Fibroblast of gingiva (primary cell): Measurements from ENCODE around the gene POLR2I.
"Not testable (repeated sequence)": the region's sequence is repeated elsewhere in the genome, so short reads cannot be mapped to it uniquely, and the experiment has no call there.

ENCODE experiments used
- DNase-seq: peaks from one replicate; pipeline ENCODE4 v3.0.0-alpha.2; 2011; ENCODE audit warnings: low read depth

The POLR2I gene

DNA sequence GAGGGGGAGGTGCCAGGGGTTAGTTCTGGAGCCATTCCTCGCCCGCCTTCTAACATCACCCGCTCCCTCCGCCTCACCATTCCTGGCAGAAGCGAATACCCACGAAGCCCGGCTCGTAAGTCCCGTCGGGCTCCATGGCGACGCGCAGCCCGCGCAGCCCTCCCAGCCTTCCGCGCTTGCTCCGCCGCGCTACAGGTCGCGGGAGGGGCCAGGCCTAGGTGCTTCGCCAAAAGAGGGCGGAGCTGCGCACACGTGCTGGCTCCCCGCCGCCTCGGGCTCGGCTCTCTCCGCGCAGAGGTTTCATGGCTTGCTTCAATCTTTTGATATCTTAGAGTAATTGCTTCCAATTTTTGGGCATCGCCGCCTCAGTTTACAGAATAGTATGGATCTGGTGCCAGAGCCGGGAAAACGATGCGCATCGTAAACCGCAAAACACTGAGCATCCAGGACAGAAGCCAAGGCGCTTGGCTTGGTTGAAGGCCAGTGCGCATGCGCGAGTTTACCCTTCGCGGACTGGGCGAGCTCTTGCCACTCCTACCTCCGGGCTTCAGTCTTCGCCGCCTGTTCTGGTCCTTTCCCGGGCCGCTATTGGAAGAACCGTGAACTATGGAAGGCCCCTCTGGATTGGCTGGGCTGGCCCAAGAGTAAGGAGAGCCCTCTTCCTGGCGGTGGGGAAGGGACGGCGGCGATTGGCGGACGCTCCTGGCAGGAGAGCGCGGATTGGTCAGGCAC is at the start of gene POLR2I:
POLR2I (minus strand) TSS at position 155 of the 732 bp plus-strand sequence; CDS start at position 136, 19 bp downstream.
- DNase-seq = peak; percentile 100

- no peak for DNase-seq
Observed at GRCh38 chr19:36163813-36164212, 49.1 kb upstream of the POLR2I start.

DNA sequence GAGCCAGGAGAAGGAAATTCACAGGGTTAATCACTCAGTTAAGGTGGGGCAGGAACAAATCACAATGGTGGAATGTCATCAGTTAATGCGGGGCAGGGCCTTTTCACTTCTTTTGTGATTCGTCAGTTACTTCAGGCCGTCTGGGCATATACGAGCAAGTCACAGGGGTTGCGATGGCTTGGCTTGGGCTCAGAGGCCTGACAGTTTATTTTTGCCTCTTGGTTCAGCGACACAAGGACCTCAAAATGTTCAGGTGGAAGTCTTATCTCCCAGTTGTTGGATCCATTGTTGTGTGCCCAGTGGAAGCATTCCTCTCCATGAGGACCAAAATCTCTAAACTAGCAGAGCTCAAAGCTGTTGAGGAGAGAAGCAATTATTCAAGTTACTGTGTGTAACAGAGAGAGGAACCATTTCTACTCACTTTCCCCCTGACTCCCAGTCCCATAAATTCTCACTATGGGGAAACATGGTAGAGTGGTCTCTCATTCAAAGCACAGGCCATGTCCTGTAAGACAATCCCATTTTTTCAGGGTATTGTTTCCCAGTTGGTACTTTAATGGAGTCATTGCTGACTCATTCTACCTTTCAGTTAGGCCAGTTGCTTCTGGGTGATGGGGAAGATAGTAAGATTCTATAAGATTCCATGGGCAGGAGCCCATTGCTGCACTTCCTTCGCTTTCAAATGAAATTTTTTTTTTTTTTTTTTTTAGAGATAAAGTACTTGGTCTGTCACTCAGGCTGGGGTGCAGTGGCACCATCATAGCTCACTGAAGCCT is 46.3 kb upstream of the POLR2I start:
- no peak for DNase-seq

- no peak for DNase-seq
Observed at GRCh38 chr19:36153126-36153525, 38.5 kb upstream of the POLR2I start.

DNA sequence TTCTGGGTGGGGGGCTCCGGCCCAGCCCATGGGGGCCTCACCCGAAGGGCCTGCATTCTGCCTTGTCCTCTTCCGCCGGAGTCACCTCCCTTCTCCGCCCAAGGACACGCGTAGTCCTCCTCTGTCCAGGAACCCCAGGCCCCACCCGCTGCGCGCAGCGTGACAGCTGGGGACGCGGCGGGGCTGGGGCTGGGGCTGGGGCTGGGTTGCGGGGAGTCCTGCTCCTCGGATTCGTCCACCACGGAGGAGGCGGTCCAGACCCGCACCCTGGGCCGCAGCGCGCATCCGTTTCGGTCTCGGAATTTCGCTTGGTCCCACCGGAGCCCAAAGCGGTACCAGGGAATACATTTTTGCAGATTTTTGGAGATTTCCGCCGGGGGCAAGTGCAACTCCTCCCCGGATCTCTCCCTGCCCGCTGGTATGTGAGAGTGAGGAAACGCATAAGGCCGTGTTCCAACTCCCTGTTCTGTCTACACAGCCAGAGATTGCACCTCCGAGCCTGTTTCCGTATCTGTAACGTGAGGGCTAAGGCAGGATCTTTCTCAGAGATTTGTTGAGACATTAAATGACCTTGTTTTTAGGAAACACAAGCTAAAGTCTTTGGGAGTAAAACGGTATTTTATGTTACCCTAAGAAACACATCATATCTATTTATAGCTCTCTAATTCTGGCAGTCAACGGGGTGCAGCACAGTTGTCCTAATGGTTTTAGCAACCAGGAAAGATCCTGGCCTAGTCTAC is 37.8 kb upstream of the POLR2I start, which contains the start of gene COX7A1:
COX7A1 (minus strand) TSS at position 96 of the 740 bp plus-strand sequence; CDS start at position 56, 40 bp downstream.
- DNase-seq = peak; percentile 66

DNA sequence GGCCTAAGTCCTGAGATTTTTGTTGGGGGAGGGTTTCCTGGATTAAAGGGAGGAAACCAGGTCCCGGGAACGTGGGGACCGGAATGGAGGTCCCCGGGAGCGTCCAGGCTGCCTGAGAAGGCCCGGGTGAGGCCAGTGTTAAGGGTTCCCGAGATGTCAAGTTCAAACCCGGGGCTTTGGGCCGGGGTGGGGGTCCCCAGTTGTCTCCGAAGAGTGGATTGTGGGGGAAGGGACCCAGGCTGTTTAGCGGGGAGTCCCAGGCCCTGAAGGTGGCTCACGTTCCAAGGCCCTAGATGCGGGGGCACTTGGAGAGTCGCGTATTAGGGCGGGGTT is 37.3 kb upstream of the POLR2I start:
- DNase-seq = no peak

GRCh38 chr19:36151144-36152018 is 36.7 kb upstream of the POLR2I start:
- DNase-seq = peak; percentile 11

DNA sequence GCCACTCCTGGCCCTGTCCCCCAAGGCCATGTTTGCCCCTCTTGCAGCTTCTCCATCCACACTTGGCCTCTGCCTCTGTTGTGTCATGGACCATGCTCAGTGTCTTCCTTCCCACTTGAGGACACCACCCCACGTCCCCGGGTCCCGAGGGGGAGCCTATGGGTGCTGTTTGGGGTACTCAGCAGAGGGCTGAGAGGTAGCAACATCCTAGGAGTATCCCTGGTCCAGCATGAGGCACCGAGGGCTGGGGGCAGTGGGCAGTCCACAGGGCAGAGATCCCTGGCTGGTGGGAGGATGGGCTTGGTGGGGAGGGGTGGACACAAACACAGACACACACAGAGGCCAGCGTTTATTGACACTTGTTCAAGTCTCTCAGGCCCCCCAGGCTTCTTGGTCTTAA is 35.9 kb upstream of the POLR2I start:
- no peak for DNase-seq

- no peak for DNase-seq
Observed at GRCh38 chr19:36149673-36150406, 35.2 kb upstream of the POLR2I start.

- DNase-seq = no peak
Observed at GRCh38 chr19:36144624-36145023, 29.9 kb upstream of the POLR2I start.

- no peak for DNase-seq
Observed at GRCh38 chr19:36142496-36142895, 27.8 kb upstream of the POLR2I start.

GRCh38 chr19:36142046-36142445 is 27.4 kb upstream of the POLR2I start:
- no peak for DNase-seq

DNA sequence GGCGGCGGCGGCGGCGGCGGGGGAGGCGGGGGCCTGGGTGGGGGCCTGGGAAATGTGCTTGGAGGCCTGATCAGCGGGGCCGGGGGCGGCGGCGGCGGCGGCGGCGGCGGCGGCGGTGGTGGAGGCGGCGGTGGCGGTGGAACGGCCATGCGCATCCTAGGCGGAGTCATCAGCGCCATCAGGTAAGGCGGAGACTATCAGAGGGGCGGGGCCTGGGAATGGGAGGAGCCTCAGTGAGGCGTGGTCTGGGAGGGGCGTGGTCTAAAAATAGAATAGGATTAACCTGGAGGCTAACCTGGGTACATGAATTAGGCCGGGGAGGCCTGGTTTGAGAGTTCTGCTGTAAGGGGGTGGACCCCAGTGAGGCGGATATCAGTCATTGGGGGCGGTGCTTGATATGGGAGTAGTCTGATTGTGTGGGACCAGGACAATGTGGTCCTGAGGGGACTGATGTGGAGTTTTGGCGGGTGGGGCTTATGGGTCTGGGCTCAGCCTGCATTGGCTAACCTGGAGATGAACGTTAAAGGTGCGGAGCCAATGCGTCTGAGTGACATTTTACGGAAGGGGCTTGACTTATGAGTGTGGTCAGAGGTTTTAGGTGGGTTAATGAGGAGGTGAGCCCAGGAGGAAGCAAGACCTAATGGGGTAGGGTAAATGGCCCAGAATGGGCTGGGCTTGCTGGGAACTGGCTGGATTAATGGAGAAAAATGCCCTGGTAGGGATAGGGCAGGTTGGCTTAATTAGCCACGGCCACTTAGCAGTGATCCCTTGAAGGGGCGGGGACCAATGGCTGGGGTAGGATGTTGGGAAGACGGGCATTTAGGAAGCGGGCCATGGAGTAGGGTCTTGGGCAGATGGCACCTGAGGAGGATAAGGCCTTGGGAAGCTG is 26.6 kb upstream of the POLR2I start:
- peak; percentile 72 for DNase-seq

- DNase-seq = peak; percentile 36
Observed at GRCh38 chr19:36140304-36141038, 25.8 kb upstream of the POLR2I start.

DNA sequence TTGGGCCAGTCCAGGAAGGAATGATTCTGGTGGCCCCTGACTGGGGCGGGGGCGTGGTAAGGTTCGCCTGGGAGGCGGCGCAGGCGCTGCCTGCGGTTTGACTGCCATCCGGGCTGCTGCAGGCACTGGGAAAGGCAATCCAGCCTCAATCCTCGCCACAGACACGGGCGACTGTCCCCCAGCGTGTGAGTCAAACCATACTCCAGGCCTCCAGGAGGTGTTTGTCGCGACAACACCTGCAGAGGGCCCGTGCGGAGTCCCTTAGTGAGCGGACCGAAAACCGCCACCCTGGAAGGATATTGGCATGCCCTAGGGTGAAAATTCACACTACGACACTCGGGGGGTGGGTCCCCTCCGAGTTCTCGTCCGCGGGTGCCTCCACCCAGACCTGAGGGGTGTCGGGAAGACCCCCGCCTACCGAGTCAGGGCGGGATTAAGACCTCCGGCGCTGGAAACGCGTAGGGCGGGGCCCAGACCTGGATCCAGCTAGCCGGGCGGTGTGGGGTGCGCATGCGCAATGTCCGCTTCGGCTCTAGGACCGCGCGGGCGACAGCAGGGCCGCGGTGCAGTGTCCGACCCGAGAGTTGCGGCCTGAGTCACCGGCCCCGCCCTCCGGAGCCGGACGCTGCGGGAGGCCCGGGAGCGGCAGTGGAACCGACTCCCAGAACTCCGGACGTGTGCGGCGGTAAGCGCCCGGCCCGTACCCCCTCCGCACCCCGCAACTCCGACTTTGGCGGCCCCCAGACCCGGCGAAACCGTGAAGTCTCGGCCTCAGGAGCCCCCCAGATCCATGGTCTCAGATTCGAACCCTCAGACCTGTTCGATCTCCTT is 25.0 kb upstream of the POLR2I start, which contains the start of gene CAPNS1:
CAPNS1 (plus strand) TSS at position 594 of the 831 bp plus-strand sequence. CDS start 946 bp downstream, outside the sequence.
- peak; percentile 95 for DNase-seq

DNA sequence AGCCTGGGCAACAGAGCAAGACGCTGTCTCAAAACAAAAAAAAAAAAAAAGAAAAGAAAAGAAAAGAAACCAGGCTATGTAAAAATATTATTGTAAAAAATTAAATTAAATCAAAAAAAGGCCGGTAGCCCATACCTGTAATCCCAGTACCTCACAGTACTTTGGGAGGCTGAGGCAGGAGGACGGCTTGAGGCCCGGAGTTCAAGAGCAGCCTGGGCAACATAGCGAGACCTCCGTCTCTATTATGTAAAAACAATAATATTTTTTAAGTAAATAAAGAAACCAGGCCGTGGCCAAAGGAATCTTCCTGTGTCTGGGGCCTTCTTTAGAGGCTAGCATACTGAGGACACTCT is 24.4 kb upstream of the POLR2I start:
- DNase-seq = no peak

DNA sequence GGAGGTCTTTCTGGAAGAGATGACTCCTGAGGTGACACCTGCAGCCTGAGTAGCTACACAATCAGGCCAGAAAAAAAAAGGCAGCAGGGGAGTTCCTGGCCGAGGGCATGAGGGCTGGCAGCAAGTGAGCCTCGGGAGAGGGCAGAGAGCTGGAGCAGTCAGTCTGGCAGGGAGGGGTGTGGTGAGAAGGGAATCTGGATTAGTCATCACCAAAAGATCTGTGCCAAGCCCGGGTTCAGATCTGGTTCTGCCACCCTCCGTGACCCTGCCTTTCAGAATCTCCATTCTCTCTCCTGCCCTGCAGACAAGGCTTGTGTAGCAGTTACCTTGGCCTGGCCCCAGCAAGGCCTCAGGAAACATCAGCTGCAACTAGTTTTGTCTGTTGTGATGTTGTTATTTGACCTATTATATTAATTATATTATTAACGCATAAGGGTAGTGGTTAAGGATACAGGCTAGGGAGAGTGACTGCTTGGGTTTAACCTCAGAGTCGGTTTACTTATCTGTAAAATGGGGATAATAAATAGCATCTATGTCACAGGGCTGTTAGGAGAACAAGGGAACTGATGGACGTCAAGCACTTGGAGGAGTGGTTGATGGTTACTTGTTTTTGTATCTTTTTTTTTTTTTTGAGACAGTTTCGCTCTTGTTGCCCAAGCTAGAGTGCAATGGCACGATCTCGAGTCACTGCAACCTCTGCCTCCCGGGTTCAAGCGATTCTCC is 22.4 kb upstream of the POLR2I start:
- DNase-seq = peak; percentile 82

DNA sequence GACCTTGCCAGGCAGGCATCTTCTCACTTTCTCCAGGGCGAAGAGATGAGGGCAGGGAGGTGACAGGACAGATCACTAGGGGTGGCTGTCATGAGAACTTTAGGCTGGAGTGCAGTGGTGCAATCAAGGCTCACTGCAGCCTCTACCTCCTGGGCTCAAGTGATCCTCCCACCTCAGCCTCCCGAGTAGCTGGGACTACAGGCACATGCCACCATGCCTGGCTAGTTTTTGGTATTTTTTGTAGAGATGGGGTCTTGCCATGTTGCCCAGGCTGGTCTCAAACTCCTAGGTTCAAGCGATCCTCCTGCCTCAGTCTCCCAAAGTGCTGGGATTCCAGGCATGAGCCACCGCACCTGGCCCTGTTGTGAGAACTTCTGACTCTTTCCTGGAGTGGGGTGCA is 20.2 kb upstream of the POLR2I start:
- not testable (repeated sequence) for DNase-seq
